Osteocyte (in vitro differentiated cells): ENCODE measurements around the gene MTCL1. TPM values are rescaled to one million over a fixed set of nuclear protein-coding genes. Genes with fewer than 3 reads are reported as not detected.

Experiments used
- DNase-seq: peaks from one replicate; pipeline ENCODE4 v3.0.0; 2021; ENCODE audit warnings: mixed read lengths; ENCODE audit not compliant: unreplicated experiment; ENCODE audit errors: extremely low spot score
- H3K27ac Mint-ChIP-seq: one replicate; pipeline ENCODE4 v1.8.0; 2021; ENCODE audit warnings: mild to moderate bottlenecking, mixed read lengths; ENCODE audit not compliant: unreplicated experiment
- H3K27me3 Mint-ChIP-seq: one replicate; pipeline ENCODE4 v1.8.0; 2021; ENCODE audit warnings: mixed read lengths; ENCODE audit not compliant: unreplicated experiment
- H3K36me3 Mint-ChIP-seq: one replicate; pipeline ENCODE4 v1.8.0; 2021; ENCODE audit warnings: mixed read lengths; ENCODE audit not compliant: unreplicated experiment
- H3K4me1 Mint-ChIP-seq: one replicate; pipeline ENCODE4 v1.8.0; 2021; ENCODE audit warnings: mixed read lengths; ENCODE audit not compliant: unreplicated experiment
- H3K4me3 Mint-ChIP-seq: one replicate; pipeline ENCODE4 v1.8.0; 2021; ENCODE audit warnings: mild to moderate bottlenecking, moderate library complexity, mixed read lengths; ENCODE audit not compliant: unreplicated experiment
- H3K9me3 Mint-ChIP-seq: one replicate; pipeline ENCODE4 v1.8.0; 2021; ENCODE audit warnings: mixed read lengths; ENCODE audit not compliant: unreplicated experiment
- total RNA-seq: library from RNA; stranded (reverse); gene quantifications from 2 replicates; pipeline ENCODE4 v1.2.1, GENCODE V29; 2021
- TF ChIP-seq, protein P1 (sequence below): fragments of 200-600 bp; sonication (generic); IDR thresholded peaks from 2 replicates; pipeline ENCODE4 v1.5.0; 2021; ENCODE audit warnings: antibody characterized with exemption, mild to moderate bottlenecking, moderate library complexity

MTCL1 gene
- total RNA-seq, 1 donor from 2014 or later, result 56.9 TPM

- Mint-ChIP-seq H3K9me3 (no peaks in the 10 kb centered on the region), H3K27ac (peak overlapping the region; percentile 20), H3K36me3 (peaks cover 23% of the 10 kb centered on the region), H3K4me3 (no peak overlapping the region), H3K27me3 (no peaks in the 10 kb centered on the region), H3K4me1 (peaks cover 45% of the 10 kb centered on the region)
- no peak for DNase-seq
- TF ChIP-seq, protein P1, sequence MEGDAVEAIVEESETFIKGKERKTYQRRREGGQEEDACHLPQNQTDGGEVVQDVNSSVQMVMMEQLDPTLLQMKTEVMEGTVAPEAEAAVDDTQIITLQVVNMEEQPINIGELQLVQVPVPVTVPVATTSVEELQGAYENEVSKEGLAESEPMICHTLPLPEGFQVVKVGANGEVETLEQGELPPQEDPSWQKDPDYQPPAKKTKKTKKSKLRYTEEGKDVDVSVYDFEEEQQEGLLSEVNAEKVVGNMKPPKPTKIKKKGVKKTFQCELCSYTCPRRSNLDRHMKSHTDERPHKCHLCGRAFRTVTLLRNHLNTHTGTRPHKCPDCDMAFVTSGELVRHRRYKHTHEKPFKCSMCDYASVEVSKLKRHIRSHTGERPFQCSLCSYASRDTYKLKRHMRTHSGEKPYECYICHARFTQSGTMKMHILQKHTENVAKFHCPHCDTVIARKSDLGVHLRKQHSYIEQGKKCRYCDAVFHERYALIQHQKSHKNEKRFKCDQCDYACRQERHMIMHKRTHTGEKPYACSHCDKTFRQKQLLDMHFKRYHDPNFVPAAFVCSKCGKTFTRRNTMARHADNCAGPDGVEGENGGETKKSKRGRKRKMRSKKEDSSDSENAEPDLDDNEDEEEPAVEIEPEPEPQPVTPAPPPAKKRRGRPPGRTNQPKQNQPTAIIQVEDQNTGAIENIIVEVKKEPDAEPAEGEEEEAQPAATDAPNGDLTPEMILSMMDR, result no peak
These were observed 73.9 kb downstream of the MTCL1 start for GRCh38 chr18:8779251-8779650.

DNA sequence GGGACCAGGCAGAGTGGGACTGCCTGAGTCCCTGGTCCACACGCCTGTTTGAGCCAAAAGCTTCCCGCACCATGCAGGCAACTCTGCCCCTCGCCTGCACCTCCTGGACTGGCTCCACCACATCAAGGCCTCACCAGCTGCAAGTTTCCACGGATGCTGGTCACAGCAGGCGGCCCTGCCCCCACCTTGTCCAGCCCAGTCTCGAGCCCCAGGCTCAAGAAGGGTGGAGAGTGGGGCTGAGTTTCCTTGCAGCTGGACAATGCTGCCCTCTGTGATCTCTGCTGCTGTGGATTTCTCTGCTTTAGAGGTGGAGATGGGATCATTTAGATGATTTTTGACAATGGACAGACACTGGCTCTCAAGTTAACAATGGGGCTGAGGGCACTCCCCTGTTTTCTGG lies 74.9 kb downstream of the MTCL1 start:
- H3K27ac Mint-ChIP-seq, result peak overlapping the region; percentile 50
- H3K27me3 Mint-ChIP-seq, result no peaks in the 10 kb centered on the region
- DNase-seq, result no peak
- H3K4me3 Mint-ChIP-seq, result no peak overlapping the region
- TF ChIP-seq, protein P1, result peak; percentile 23
- no peaks in the 10 kb centered on the region for H3K9me3 Mint-ChIP-seq
- peaks cover 42% of the 10 kb centered on the region for H3K4me1 Mint-ChIP-seq
- peaks cover 28% of the 10 kb centered on the region for H3K36me3 Mint-ChIP-seq

GRCh38 chr18:8781671-8782070 lies 76.3 kb downstream of the MTCL1 start:
- Mint-ChIP-seq H3K9me3 (no peaks in the 10 kb centered on the region), H3K4me3 (no peak overlapping the region), H3K27me3 (no peaks in the 10 kb centered on the region), H3K27ac (peak overlapping the region; percentile 23), H3K36me3 (peaks cover 39% of the 10 kb centered on the region), H3K4me1 (peaks cover 40% of the 10 kb centered on the region)
- no peak for DNase-seq
- TF ChIP-seq, protein P1, result no peak

DNA sequence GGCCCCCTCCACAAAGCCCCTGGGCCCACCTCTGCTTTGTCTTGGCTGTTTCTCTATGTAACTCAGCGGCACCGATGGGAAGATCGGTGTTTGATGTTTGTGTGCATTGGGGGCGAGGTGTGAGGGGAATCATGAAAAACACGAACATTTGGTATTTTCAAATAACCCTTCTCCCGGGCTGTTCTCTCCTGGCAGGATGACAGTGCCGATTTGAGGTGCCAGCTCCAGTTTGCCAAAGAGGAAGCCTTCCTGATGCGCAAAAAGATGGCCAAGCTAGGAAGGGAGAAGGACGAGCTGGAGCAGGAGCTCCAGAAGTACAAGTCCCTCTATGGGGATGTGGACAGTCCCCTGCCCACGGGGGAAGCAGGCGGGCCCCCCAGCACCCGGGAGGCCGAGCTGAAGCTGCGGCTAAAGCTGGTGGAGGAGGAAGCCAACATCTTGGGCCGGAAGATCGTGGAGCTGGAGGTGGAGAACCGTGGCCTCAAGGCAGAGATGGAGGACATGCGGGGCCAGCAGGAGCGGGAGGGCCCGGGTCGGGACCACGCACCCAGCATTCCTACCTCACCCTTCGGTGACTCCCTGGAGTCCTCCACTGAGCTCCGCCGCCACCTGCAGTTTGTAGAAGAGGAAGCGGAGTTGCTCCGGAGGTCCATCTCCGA lies 78.1 kb downstream of the MTCL1 start:
- Mint-ChIP-seq H3K4me1 (peaks cover 43% of the 10 kb centered on the region), H3K36me3 (peaks cover 48% of the 10 kb centered on the region), H3K4me3 (no peak overlapping the region), H3K27ac (no peak overlapping the region), H3K9me3 (no peaks in the 10 kb centered on the region), H3K27me3 (no peaks in the 10 kb centered on the region)
- TF ChIP-seq, protein P1, result no peak
- no peak for DNase-seq

- Mint-ChIP-seq H3K36me3 (peaks cover 48% of the 10 kb centered on the region), H3K4me1 (peaks cover 44% of the 10 kb centered on the region), H3K4me3 (no peak overlapping the region), H3K27me3 (no peaks in the 10 kb centered on the region), H3K9me3 (no peaks in the 10 kb centered on the region), H3K27ac (no peak overlapping the region)
- no peak for DNase-seq
- TF ChIP-seq, protein P1, result no peak
These were observed 78.7 kb downstream of the MTCL1 start for GRCh38 chr18:8783994-8784530.
